GM12878 (cell line): ENCODE data around the gene SSPN.

Source experiments
- CTCF ChIP-seq, 3 experiments: IDR thresholded peaks in 2 of 3; conservative IDR thresholded peaks in 1 of 3; 2 replicates each; pipeline ENCODE4 v1.5.1; 2011; ENCODE audit warnings: low read depth in 3 of 3, low read length in 3 of 3, mild to moderate bottlenecking in 3 of 3, control low read depth in 2 of 3, moderate library complexity in 2 of 3, inconsistent platforms in 1 of 3, mixed read lengths in 1 of 3; ENCODE audit not compliant: control insufficient read depth in 2 of 3, insufficient read depth in 1 of 3; ENCODE audit errors: extremely low read depth in 1 of 3
- EP300 ChIP-seq, 2 experiments: fragments of 150-350 bp in 1 of 2; IDR thresholded peaks; 2 replicates each; pipeline ENCODE4 v1.6.1; 2011 to 2012; ENCODE audit warnings: low read depth in 2 of 2, low read length in 2 of 2, borderline replicate concordance in 1 of 2, improper control_type of control experiment in 1 of 2, inconsistent platforms in 1 of 2; ENCODE audit not compliant: control insufficient read depth in 1 of 2
- EZH2 ChIP-seq: IDR thresholded peaks from 2 replicates; pipeline ENCODE4 v1.6.1; 2012; ENCODE audit warnings: low read depth, mild to moderate bottlenecking, control low read depth, inconsistent platforms, low read length, borderline replicate concordance; ENCODE audit not compliant: control insufficient read depth
- FOS ChIP-seq: IDR thresholded peaks from 3 replicates; pipeline ENCODE4 v1.6.1; 2011; ENCODE audit warnings: borderline replicate concordance; ENCODE audit not compliant: insufficient read length; ENCODE audit errors: extremely low read depth
- NBN ChIP-seq: fragments of 450-650 bp; IDR thresholded peaks from 2 replicates; pipeline ENCODE4 v1.6.1; 2016
- NR2C2 ChIP-seq: IDR thresholded peaks from 2 replicates; pipeline ENCODE4 v1.6.1; 2011; ENCODE audit warnings: borderline replicate concordance, low read depth; ENCODE audit not compliant: control insufficient read depth, insufficient read length
- POLR2A ChIP-seq: IDR thresholded peaks from 2 replicates; pipeline ENCODE4 v1.6.1; 2011; ENCODE audit warnings: low read depth, mild to moderate bottlenecking, low read length
- STAT1 ChIP-seq: fragments of 450-650 bp; conservative IDR thresholded peaks from 2 replicates; pipeline ENCODE4 v1.6.1; 2014; ENCODE audit warnings: antibody characterized with exemption, mild to moderate bottlenecking
- TCF12 ChIP-seq: IDR thresholded peaks from 2 replicates; pipeline ENCODE4 v1.6.1; 2011; ENCODE audit warnings: low read depth, mild to moderate bottlenecking, low read length

GRCh38 chr12:26229910-26230309 is 34.5 kb downstream of the SSPN start:
- TF ChIP-seq NR2C2 = no peak
- no peak for TF ChIP-seq CTCF (IDR thresholded peaks at IDR 0.05 in 2 of 3, conservative IDR thresholded peaks at IDR 0.05 in 1 of 3; ENCODE audit: control insufficient read depth in 2 of 3, extremely low read depth in 1 of 3, insufficient read depth in 1 of 3, low read depth in 3 of 3, low read length in 3 of 3)
- no peak for TF ChIP-seq TCF12
- no peak for TF ChIP-seq EP300 (IDR thresholded peaks at IDR 0.05; ENCODE audit: borderline replicate concordance in 1 of 2, control insufficient read depth in 1 of 2, low read depth in 2 of 2, low read length in 2 of 2)
- TF ChIP-seq STAT1 = no peak
- TF ChIP-seq EZH2 = no peak
- no peak for TF ChIP-seq POLR2A
- TF ChIP-seq NBN = no peak
- TF ChIP-seq FOS = no peak
